Type B pancreatic cell (in vitro differentiated cells): ENCODE results near the gene ASPHD2. TPM values are rescaled to one million over a fixed set of nuclear protein-coding genes. Genes with fewer than 3 reads are reported as not detected.

Source experiments
- DNase-seq: peaks from one replicate; pipeline ENCODE4 v3.0.0; 2021; ENCODE audit warnings: mixed read lengths; ENCODE audit not compliant: unreplicated experiment; ENCODE audit errors: extremely low spot score
- H3K27ac Mint-ChIP-seq: 2 replicates; pipeline ENCODE4 v1.8.0; 2021; ENCODE audit warnings: mild to moderate bottlenecking, mixed read lengths
- H3K27me3 Mint-ChIP-seq: 2 replicates; pipeline ENCODE4 v1.8.0; 2021; ENCODE audit warnings: mixed read lengths
- H3K36me3 Mint-ChIP-seq: 2 replicates; pipeline ENCODE4 v1.8.0; 2021; ENCODE audit warnings: mixed read lengths
- H3K4me1 Mint-ChIP-seq: one replicate; pipeline ENCODE4 v1.8.0; 2021; ENCODE audit warnings: mixed read lengths; ENCODE audit not compliant: unreplicated experiment
- H3K4me3 Mint-ChIP-seq: 2 replicates; pipeline ENCODE4 v1.8.0; 2021; ENCODE audit warnings: mild to moderate bottlenecking, mixed read lengths
- H3K9me3 Mint-ChIP-seq: 2 replicates; pipeline ENCODE4 v1.8.0; 2021; ENCODE audit warnings: mixed read lengths
- total RNA-seq: library from RNA; stranded (reverse); gene quantifications from 2 replicates; pipeline ENCODE4 v1.2.1, GENCODE V29; 2021; ENCODE audit warnings: low replicate concordance
- TF ChIP-seq, protein P1 (sequence below): fragments of 200-600 bp; sonication (generic); conservative IDR thresholded peaks from 2 replicates; pipeline ENCODE4 v1.5.0; 2021; ENCODE audit warnings: antibody characterized with exemption, mild to moderate bottlenecking

Gene ASPHD2
- total RNA-seq, 1 donor from 2014 or later = 2.4 TPM

DNA sequence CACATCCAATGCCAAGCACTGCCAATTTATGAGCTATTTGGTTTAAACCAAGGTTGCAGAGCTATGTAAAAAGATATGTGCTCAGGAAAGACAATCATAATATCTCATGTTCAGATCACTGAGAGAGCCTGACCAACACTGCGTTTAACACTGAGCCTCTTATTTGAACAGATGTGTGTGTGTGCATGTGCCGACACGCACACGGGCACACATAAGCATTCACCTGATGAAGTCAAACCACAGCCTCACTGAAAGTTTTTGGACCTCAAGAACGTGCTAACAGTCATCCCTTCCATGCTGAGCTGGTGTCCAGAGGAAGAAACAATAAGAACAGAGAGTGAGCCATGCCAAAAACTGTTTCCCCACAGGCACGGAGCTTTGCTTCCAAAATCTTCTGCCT is 31.1 kb downstream of the ASPHD2 start:
- peaks cover 18% of the 10 kb centered on the region for H3K4me1 Mint-ChIP-seq
- DNase-seq = no peak
- TF ChIP-seq, protein P1, sequence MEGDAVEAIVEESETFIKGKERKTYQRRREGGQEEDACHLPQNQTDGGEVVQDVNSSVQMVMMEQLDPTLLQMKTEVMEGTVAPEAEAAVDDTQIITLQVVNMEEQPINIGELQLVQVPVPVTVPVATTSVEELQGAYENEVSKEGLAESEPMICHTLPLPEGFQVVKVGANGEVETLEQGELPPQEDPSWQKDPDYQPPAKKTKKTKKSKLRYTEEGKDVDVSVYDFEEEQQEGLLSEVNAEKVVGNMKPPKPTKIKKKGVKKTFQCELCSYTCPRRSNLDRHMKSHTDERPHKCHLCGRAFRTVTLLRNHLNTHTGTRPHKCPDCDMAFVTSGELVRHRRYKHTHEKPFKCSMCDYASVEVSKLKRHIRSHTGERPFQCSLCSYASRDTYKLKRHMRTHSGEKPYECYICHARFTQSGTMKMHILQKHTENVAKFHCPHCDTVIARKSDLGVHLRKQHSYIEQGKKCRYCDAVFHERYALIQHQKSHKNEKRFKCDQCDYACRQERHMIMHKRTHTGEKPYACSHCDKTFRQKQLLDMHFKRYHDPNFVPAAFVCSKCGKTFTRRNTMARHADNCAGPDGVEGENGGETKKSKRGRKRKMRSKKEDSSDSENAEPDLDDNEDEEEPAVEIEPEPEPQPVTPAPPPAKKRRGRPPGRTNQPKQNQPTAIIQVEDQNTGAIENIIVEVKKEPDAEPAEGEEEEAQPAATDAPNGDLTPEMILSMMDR = no peak
- H3K4me3 Mint-ChIP-seq = no peak overlapping the region
- H3K27ac Mint-ChIP-seq = no peak overlapping the region
- H3K9me3 Mint-ChIP-seq = no peaks in the 10 kb centered on the region
- no peaks in the 10 kb centered on the region for H3K27me3 Mint-ChIP-seq
- H3K36me3 Mint-ChIP-seq = peaks cover 4% of the 10 kb centered on the region

DNA sequence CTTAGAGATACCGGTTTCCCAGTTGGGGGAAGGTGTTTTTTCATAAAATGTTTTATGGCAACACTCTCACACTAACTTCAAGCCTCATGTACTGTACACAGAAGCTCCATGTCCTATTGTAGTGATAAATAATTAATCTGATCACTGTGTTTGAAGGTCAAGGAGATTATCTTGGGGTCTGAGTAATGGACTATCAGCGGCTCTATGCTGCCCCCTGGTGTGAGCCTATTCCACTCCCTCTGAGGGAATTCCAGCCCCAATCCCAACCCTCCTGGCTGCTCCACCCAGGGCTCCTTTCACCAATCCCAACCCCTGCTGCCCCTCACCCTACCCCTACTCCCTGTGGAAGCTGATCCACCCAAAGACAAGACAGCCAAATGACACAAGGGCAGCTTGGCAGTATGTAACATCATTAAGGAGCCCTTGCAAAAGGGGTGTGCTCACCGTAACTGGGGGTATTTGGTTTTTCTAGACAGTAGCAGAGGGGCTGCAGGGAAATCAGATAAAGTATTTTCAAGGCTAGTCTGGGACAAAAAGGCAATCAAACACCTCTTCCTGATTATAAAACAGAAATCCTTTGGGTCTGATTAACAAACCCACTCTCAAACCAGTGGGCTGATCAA is 32.2 kb downstream of the ASPHD2 start:
- no peaks in the 10 kb centered on the region for H3K9me3 Mint-ChIP-seq
- no peak overlapping the region for H3K27ac Mint-ChIP-seq
- TF ChIP-seq, protein P1 = peak; percentile 88
- DNase-seq = no peak
- peaks cover 4% of the 10 kb centered on the region for H3K36me3 Mint-ChIP-seq
- peaks cover 18% of the 10 kb centered on the region for H3K4me1 Mint-ChIP-seq
- H3K27me3 Mint-ChIP-seq = no peaks in the 10 kb centered on the region
- no peak overlapping the region for H3K4me3 Mint-ChIP-seq

DNA sequence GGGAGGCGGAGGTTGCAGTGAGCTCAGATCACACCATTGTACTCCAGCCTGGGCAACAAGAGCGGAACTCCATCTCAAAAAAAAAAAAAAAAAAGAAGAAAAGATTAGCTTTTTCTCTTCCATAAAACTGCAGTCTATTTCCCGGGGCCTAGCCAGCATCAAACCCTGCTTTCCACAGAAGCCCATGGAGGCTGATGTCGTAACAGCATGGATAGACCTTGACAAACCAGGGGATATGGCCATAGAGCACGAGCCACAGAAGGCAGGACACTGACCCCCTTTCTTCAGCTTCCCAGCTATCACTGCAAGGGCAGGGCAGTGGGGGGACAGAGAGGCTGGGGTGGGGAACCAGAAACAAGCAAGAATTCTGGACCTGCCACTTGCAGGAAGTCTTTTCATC is 33.0 kb downstream of the ASPHD2 start:
- no peak overlapping the region for H3K4me3 Mint-ChIP-seq
- TF ChIP-seq, protein P1 = no peak
- DNase-seq = no peak
- no peak overlapping the region for H3K27ac Mint-ChIP-seq
- peaks cover 4% of the 10 kb centered on the region for H3K36me3 Mint-ChIP-seq
- no peaks in the 10 kb centered on the region for H3K9me3 Mint-ChIP-seq
- H3K4me1 Mint-ChIP-seq = peaks cover 18% of the 10 kb centered on the region
- H3K27me3 Mint-ChIP-seq = no peaks in the 10 kb centered on the region

DNA sequence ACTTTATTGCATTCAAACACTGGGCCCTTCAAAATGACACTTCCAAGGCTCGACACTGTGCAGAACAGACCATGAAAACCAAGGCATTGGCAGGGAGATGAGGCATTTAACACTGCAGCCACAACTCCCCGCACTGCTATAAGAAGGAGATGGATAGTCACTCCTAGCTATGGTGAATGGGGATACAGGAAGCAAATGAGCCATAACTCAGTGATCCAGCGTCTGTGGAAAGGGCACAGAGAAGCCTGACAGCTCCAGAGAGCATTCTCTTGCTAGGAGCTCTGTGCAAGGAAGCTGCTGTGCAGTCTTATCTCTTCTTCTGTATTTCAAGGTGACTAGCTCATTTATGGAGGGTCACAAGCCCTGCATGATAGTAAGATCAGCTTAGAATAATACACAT is 33.6 kb downstream of the ASPHD2 start:
- Mint-ChIP-seq H3K36me3 (peaks cover 4% of the 10 kb centered on the region), H3K27ac (no peak overlapping the region), H3K4me3 (peak overlapping the region; percentile 24), H3K9me3 (no peaks in the 10 kb centered on the region), H3K4me1 (peaks cover 18% of the 10 kb centered on the region), H3K27me3 (no peaks in the 10 kb centered on the region)
- no peak for DNase-seq
- TF ChIP-seq, protein P1 = no peak

DNA sequence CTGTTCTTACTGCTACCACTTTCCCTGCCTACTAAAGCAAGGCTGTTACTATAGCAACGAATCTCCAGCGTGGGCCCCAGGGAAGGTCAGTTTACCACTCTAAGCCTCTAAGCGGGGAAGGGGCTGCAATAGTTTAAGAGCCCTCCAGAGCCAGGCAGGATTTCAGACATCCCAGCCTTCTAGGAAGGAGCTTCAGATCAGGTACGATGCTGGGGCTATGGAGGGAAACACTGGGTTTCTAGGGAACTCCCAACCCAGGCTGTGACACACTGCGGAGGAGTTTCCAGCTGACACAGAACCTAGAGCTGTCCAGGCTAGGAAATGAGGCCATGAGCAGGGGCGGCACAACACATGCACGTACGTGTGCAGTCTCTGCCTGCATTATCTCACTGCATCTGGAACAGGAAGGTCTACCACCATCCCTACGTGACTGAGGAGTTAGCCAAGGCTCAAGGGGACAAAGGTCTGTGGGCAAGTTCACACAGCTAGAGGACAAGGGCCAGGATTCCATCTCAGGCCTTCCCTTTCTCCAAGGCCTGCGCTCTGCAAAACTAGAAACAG is 34.1 kb downstream of the ASPHD2 start:
- TF ChIP-seq, protein P1 = no peak
- peaks cover 6% of the 10 kb centered on the region for H3K36me3 Mint-ChIP-seq
- peak overlapping the region; percentile 49 for H3K27ac Mint-ChIP-seq
- H3K4me1 Mint-ChIP-seq = peaks cover 18% of the 10 kb centered on the region
- H3K9me3 Mint-ChIP-seq = no peaks in the 10 kb centered on the region
- DNase-seq = no peak
- H3K4me3 Mint-ChIP-seq = peak overlapping the region; percentile 24
- H3K27me3 Mint-ChIP-seq = no peaks in the 10 kb centered on the region
